ENCODE measurements around the gene LMBR1. TPM values are rescaled to one million over a fixed set of nuclear protein-coding genes. Genes with fewer than 3 reads are reported as not detected.
"Not testable (repeated sequence)": the region's sequence is repeated elsewhere in the genome, so short reads cannot be mapped to it uniquely, and the experiment has no call there.

Gene LMBR1, protein sequence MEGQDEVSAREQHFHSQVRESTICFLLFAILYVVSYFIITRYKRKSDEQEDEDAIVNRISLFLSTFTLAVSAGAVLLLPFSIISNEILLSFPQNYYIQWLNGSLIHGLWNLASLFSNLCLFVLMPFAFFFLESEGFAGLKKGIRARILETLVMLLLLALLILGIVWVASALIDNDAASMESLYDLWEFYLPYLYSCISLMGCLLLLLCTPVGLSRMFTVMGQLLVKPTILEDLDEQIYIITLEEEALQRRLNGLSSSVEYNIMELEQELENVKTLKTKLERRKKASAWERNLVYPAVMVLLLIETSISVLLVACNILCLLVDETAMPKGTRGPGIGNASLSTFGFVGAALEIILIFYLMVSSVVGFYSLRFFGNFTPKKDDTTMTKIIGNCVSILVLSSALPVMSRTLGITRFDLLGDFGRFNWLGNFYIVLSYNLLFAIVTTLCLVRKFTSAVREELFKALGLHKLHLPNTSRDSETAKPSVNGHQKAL
- total RNA-seq, result 10 to 100 TPM; 38.7 to 48.0 TPM

DNA sequence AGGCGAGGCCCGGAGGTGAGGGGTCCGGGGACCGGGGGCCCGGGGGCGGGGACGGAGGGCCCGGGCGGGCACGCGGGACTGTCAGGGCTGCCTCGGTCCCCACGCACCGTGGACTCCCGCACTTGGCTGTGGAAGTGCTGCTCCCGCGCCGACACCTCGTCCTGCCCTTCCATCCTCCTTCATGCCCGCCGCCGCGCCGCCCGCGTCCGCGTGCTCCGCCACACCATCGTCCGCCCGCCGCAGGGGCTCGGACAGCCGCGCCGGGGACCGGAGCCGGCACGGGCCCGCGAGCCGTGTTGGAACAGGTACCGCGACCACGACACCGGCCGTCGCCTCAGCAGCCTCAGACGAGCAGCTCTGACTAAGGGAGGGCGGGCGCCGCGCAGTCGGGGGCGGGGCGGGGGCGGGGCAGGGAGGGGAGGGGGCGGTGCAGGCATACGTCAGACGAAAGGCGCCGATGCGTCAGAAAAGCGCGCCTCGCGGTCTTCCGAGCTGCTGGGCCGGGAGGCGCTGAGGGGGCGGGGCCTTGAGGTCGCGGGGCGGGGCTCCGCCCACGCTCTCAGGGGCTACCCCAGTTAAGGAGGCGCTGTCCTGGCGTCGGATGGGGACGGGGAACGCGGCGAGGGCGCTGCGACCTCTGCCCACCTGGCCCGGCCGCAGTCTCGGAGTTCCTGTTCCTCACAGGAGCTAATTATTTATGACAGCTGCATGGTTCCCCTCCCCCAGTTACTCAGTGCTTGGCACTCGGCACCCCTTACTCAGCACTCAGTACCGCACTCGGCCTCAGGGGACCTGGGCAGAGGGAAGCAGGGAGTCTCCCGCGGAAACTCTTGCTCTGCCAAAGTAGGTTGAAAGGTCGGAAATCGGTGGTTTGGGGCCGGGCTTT is at the start of gene LMBR1:
TSS of gene LMBR1 (minus strand) at position 363 of the 886 bp plus-strand sequence. CDS start at position 173, 190 bp downstream.
- peak; percentile 87 for ATAC-seq (replicated peaks)
- Mint-ChIP-seq H3K27me3 (no peaks in the 10 kb centered on the region), H3K4me1 (peaks cover 38% of the 10 kb centered on the region), H3K36me3 (ENCODE audit: low read depth) (no peaks in the 10 kb centered on the region), H3K27ac (peak within 1 kb of the TSS; percentile 92), H3K4me3 (peak within 1 kb of the TSS; percentile 92), H3K9me3 (no peaks in the 10 kb centered on the region)

DNA sequence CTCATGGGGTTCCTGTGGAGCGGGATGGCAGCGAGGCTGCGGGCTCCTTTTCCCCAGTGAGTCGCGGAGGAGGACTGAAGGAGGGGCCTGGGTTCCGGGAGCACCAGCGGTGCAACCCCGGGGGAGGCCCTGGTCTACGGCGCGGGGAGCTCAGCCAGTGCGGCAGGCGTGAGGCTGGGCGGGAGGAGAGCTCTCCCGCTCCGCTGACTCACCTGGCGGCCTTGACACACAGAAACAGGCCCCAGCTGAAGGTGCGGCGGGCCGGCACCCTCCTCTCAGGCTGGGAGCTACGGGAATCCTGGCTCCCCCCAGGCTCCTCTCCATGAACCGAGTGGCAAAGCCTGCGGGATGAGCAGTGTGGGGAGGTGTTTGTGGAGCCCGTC is 49.7 kb upstream of the LMBR1 start:
- Mint-ChIP-seq H3K27me3 (peaks cover 28% of the 10 kb centered on the region), H3K4me3 (peak overlapping the region; percentile 22), H3K36me3 (ENCODE audit: low read depth) (no peaks in the 10 kb centered on the region), H3K9me3 (no peaks in the 10 kb centered on the region), H3K4me1 (no peaks in the 10 kb centered on the region), H3K27ac (no peak overlapping the region)
- ATAC-seq (replicated peaks), result peak; percentile 44

DNA sequence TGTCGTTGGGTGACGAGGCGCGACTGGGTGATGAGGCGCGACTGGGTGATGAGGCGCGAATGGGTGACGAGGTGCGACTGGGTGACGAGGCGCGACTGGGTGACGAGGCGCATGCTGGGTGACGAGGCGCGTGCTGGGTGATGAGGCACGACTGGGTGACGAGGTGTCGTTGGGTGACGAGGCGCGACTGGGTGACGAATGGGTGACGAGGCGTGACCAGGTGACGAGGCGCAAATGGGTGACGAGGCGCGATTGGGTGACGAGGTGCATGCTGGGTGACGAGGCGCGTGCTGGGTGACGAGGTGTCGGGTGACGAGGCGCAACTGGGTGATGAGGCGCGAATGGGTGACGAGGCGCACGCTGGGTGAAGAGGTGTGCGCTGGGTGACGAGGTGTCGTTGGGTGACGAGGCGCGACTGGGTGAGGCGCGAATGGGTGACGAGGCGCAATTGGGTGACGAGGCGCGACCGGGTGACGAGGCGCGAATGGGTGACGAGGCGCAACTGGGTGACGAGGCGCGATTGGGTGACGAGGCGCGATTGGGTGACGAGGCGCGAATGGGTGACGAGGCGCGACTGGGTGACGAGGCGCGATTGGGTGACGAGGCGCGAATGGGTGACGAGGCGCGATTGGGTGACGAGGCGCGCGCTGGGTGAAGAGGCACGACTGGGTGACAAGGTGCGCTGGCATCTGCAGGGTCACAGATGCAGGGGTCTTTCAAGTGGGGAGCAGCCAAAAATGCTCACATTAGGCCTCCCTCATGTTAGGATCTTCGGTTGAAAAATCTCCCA is 48.6 kb upstream of the LMBR1 start:
- H3K4me3 Mint-ChIP-seq, result no peak overlapping the region
- H3K36me3 Mint-ChIP-seq (ENCODE audit: low read depth), result no peaks in the 10 kb centered on the region
- no peak overlapping the region for H3K27ac Mint-ChIP-seq
- no peaks in the 10 kb centered on the region for H3K4me1 Mint-ChIP-seq
- H3K9me3 Mint-ChIP-seq, result no peaks in the 10 kb centered on the region
- peaks cover 34% of the 10 kb centered on the region for H3K27me3 Mint-ChIP-seq
- ATAC-seq (replicated peaks), result no peak

DNA sequence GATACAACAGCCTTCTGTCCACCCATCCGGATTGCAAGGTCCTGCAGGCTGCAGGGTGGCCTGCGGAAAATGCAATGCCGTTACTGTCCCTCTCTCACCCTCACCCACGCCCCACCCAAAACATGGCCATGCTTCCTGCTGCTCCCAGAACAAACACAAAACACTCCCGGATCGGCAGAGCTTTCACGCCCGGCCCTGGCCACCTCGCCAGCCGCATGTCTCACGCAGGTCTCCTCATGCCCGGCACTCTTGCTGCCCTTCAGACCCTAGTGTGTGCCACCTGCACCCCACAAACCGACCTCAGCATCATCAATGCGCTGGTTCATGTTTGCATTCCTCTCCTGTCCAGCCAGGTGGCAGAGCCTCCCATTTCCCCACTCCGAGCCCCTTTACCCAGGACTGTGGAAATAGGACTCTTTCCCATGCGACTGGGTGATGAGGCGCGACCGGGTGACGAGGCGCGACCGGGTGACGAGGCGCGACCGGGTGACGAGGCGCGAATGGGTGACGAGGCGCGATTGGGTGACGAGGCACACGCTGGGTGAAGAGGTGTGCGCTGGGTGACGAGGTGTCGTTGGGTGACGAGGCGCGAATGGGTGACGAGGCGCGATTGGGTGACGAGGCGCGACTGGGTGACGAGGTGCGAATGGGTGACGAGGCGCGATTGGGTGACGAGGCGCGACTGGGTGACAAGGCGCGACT is 47.6 kb upstream of the LMBR1 start:
- Mint-ChIP-seq H3K4me3 (no peak overlapping the region), H3K4me1 (no peaks in the 10 kb centered on the region), H3K36me3 (ENCODE audit: low read depth) (no peaks in the 10 kb centered on the region), H3K27me3 (peaks cover 34% of the 10 kb centered on the region), H3K27ac (no peak overlapping the region), H3K9me3 (no peaks in the 10 kb centered on the region)
- ATAC-seq (replicated peaks), result no peak

DNA sequence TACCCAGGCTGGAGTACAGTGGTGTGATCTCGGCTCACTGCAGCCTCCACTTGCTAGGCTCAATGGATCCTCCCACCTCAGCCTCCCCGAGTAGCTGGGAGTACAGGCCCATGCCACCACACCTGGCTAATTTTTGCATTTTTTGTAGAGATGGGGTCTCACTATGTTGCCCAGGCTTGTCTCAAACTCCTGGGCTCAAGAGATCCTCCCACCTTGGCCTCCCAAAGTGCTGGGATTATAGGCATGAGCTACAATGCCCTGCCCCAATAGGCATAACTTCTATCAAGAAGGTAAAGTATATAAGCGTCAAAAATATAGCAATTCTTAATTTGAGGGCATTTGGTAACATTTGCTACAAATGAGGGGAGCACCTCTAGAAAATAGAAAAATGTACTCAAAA is 43.8 kb upstream of the LMBR1 start:
- H3K27me3 Mint-ChIP-seq, result peaks cover 15% of the 10 kb centered on the region
- ATAC-seq (replicated peaks); H3K27ac Mint-ChIP-seq; H3K36me3 Mint-ChIP-seq (ENCODE audit: low read depth); H3K4me1 Mint-ChIP-seq; H3K4me3 Mint-ChIP-seq; H3K9me3 Mint-ChIP-seq: not testable (repeated sequence)

DNA sequence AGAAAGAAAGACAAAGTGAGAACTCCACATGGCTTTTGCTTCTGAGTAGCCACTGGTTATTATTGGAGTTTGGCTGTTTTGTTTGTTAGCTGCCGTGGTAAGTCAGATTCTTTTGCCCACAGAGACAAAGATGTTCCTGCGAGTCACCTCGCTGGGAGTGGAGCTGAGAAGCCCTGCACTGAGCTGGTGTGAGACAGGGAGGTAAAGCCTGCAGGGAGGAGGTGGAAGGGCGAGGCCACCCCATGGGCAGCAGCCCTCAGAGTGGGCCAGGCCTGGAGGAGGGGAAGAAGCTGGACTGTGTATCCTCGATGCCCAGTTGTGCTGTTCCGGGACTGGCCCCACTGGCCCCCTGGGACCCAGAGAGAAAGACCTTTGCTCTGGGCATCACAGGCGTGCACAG is 42.3 kb upstream of the LMBR1 start:
- ATAC-seq (replicated peaks), result no peak
- Mint-ChIP-seq H3K27ac (no peak overlapping the region), H3K27me3 (peaks cover 10% of the 10 kb centered on the region), H3K4me3 (no peak overlapping the region), H3K9me3 (no peaks in the 10 kb centered on the region), H3K36me3 (ENCODE audit: low read depth) (no peaks in the 10 kb centered on the region), H3K4me1 (no peaks in the 10 kb centered on the region)

DNA sequence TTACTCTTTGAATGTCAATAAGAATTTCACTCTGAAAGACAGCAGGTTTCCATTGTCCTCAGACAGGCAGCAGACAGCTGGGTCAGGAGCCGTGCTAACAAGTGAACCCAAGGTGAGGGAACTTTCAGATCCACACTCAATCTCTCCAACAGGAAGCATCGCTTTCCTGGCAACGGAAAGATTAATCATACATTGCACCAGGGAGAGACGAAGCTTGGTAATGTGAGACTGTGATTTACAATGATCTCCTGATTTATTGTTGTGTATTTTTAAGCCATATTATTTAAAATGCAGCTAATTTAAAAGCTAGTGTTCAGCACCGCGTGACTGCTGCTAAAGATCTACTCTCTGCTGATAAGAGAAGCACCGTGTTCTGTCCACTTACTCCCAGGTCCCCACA is 39.0 kb upstream of the LMBR1 start:
- Mint-ChIP-seq H3K9me3 (no peaks in the 10 kb centered on the region), H3K4me1 (peaks cover 5% of the 10 kb centered on the region), H3K36me3 (ENCODE audit: low read depth) (no peaks in the 10 kb centered on the region), H3K4me3 (no peak overlapping the region), H3K27ac (peak overlapping the region; percentile 17), H3K27me3 (peaks cover 3% of the 10 kb centered on the region)
- no peak for ATAC-seq (replicated peaks)

DNA sequence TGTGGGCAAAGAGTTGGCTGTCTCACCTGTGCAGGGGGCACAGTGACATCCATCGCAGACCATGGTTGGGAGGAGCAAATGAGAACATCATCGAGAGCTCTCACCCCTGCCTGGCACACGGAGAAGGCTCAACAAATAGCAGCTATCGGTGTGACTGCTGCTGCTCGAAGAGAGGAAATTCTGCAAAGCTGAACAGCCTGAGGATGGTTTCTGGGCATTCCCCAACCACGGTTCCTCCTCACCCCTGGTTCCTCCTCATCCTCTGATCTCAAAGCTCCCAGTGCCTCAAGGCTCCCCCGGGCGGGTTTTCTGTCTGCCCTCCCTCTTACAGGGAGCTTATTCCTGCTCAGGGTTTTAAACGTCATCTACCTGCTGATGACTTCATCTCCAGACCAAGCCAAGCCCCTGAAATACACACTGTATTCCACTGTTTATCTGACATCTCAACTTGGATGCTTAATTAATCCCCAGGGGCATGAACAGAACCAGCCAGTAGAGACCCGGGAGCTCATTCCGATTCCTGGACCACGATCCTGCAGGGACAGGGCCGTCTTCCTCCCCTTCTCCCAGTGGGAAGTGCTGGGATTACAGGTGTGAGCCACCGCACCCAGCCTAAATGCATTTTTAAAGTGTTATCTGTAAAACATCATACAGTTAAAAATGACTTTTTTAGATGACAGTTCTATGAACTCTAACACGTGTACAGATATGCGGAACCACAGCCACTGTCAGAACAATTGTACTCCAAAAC is 37.0 kb upstream of the LMBR1 start:
- no peak overlapping the region for H3K4me3 Mint-ChIP-seq
- H3K9me3 Mint-ChIP-seq, result no peaks in the 10 kb centered on the region
- no peak overlapping the region for H3K27ac Mint-ChIP-seq
- peak; percentile 50 for ATAC-seq (replicated peaks)
- H3K27me3 Mint-ChIP-seq, result no peaks in the 10 kb centered on the region
- H3K4me1 Mint-ChIP-seq, result peaks cover 5% of the 10 kb centered on the region
- H3K36me3 Mint-ChIP-seq (ENCODE audit: low read depth), result no peaks in the 10 kb centered on the region

DNA sequence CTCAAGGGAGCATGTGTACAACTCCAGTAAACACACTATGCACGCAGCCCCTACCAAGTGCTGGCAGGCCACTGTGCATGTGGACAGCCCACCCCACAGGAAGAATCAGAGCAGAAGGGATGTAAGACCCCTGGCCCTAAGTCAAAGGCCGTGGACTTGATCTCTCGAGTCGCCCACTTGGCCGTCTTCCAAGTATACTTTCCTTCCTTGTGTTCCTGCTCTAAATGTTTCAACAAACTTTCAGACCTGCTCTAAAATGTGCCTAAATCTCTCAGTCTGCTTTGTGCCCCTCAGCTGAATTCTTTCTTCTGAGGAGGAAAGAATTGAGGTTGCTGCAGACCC is 35.4 kb upstream of the LMBR1 start:
- Mint-ChIP-seq H3K4me1 (peaks cover 13% of the 10 kb centered on the region), H3K27ac (no peak overlapping the region), H3K27me3 (no peaks in the 10 kb centered on the region), H3K9me3 (peaks cover under 1% of the 10 kb centered on the region), H3K4me3 (no peak overlapping the region), H3K36me3 (ENCODE audit: low read depth) (no peaks in the 10 kb centered on the region)
- no peak for ATAC-seq (replicated peaks)

DNA sequence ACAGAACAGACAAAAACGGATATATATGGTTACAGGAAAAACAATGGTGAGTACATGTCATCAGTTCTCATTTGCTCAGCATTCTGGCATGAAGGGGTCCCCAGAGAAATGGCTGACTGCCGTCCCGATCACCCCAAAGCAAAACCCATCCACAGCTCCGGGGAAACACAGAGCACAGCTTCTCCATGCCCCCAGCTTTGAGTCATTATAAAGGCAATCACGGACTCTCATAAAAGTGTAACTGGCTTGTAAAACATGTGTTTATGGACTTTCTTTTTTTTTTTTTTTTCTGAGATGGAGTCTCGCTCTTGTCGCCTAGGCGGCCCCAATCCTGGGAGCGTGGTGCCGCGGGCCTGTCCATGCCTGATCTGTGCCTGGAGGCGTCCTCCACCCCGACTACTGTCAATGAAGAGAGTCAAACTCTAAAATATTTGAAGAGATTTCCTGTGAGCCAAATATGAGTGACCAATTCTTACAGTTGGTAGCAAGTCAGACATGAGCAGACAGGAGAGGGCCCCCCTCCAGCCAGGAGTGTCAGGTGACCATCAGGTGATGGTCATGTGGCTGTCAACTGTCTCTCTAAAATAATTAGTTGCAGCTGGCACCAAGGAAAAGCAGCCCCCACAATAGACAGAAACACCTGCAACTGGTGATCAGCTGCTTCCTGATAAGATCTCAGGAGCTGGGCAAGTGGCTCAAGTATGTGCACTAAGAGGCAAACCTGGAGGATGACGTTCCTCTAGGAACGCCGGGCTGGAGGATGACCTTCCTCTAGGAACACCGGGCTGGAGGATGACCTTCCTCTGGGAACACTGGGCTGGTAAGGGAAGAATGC is 34.8 kb upstream of the LMBR1 start:
- Mint-ChIP-seq H3K27me3 (no peaks in the 10 kb centered on the region), H3K9me3 (peaks cover 3% of the 10 kb centered on the region), H3K4me1 (peaks cover 15% of the 10 kb centered on the region), H3K36me3 (ENCODE audit: low read depth) (no peaks in the 10 kb centered on the region), H3K27ac (no peak overlapping the region), H3K4me3 (no peak overlapping the region)
- ATAC-seq (replicated peaks), result no peak

DNA sequence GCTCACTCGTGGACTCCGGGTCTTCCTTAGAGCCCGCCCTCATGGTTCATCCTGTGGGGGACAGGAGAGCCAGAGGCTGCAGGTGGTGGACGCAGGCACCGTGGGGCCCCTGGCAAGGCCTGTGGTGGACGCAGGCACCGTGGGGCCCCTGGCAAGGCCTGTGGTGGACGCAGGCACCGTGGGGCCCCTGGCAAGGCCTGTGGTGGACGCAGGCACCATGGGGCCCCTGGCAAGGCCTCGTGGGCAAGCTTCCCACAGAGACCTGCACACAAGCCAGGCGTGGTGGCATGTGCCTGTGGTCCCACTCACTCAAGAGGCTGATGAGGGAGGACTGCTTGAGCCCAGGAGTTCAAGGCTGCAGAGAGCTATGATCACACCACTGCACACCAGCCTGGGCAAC is 32.8 kb upstream of the LMBR1 start:
- H3K9me3 Mint-ChIP-seq; H3K27me3 Mint-ChIP-seq; H3K4me3 Mint-ChIP-seq; H3K27ac Mint-ChIP-seq; H3K36me3 Mint-ChIP-seq (ENCODE audit: low read depth); ATAC-seq (replicated peaks): not testable (repeated sequence)
- H3K4me1 Mint-ChIP-seq, result peaks cover 24% of the 10 kb centered on the region

DNA sequence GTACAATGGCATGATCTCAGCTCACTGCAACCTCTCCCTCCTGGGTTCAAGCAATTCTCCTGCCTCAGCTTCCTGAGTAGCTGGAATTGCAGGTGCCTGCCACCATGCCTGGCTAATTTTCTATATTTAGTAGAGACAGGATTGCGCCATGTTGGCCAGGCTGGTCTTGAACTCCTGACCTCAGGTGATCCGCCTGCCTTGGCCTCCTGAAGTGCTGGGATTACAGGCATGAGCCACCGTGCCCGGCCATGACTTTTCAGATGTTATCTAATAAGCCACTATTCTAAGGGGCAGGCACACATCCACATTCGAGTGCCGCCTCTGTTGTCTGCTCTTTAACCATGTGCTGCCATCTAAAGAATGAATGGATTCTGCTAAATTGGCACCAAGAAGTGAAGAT is 29.3 kb upstream of the LMBR1 start:
- ATAC-seq (replicated peaks), result not testable (repeated sequence)
- H3K4me1 Mint-ChIP-seq, result peaks cover 24% of the 10 kb centered on the region

More for the DNA sequence above, 29.3 kb upstream of the LMBR1 start:
- H3K36me3 Mint-ChIP-seq (ENCODE audit: low read depth); H3K27me3 Mint-ChIP-seq; H3K9me3 Mint-ChIP-seq: not testable (repeated sequence)
- H3K4me3 Mint-ChIP-seq, result peak overlapping the region; percentile 58
- peak overlapping the region; percentile 72 for H3K27ac Mint-ChIP-seq
